Measurements from ENCODE around the gene FBXL15. TPM values are rescaled to one million over a fixed set of nuclear protein-coding genes. Genes with fewer than 3 reads are reported as not detected.

Gene FBXL15
- total RNA-seq, 2 donors from 2014 or later, result 9.7 to 11.4 TPM

DNA sequence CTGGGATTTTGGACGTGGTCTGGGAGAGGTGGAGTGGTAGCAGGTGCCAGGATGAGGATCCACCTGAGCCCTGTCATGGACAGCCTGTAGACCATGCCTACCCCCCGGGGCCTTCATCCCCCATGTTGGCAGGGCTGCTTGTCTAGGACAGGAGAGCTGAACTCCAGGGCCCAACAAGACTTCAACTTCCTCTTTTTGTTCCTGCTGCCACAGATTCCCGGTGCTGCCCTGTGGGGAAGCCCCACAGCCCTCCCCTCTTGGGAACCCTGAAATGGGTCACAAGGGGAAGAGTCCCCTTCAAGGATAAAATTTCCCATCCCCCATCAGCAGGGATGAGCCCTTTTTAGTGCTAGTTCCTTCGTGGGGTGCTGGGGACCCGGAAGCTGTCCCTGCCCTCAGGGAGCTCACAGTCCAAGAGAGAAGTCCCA, 13.0 kb downstream of the FBXL15 start:
- TF ChIP-seq, protein P1, sequence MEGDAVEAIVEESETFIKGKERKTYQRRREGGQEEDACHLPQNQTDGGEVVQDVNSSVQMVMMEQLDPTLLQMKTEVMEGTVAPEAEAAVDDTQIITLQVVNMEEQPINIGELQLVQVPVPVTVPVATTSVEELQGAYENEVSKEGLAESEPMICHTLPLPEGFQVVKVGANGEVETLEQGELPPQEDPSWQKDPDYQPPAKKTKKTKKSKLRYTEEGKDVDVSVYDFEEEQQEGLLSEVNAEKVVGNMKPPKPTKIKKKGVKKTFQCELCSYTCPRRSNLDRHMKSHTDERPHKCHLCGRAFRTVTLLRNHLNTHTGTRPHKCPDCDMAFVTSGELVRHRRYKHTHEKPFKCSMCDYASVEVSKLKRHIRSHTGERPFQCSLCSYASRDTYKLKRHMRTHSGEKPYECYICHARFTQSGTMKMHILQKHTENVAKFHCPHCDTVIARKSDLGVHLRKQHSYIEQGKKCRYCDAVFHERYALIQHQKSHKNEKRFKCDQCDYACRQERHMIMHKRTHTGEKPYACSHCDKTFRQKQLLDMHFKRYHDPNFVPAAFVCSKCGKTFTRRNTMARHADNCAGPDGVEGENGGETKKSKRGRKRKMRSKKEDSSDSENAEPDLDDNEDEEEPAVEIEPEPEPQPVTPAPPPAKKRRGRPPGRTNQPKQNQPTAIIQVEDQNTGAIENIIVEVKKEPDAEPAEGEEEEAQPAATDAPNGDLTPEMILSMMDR (conservative IDR thresholded peaks at IDR 0.05), result no peak
- Histone ChIP-seq H3K27ac (ENCODE audit: low read depth, low read length) (no peak overlapping the region), H3K4me1 (ENCODE audit: control insufficient read depth, insufficient read depth, low read length) (peaks cover 9% of the 10 kb centered on the region), H3K36me3 (ENCODE audit: control insufficient read depth, insufficient read depth, low read length) (peaks cover 4% of the 10 kb centered on the region), H3K9ac (ENCODE audit: extremely low read depth, low read length, poor library complexity, severe bottlenecking) (no peak overlapping the region), H3K4me3 (ENCODE audit: low read length) (no peak overlapping the region), H3K9me3 (ENCODE audit: control insufficient read depth, low read length) (no peaks in the 10 kb centered on the region), H3K27me3 (ENCODE audit: control insufficient read depth, insufficient read depth, low read length, poor library complexity, severe bottlenecking) (peaks cover 32% of the 10 kb centered on the region)
- no peak for DNase-seq
- peaks cover 54% of the 10 kb centered on the region for H3K27me3 Mint-ChIP-seq (ENCODE audit: insufficient read depth)
- H3K27ac Mint-ChIP-seq, result no peak overlapping the region
- H3K36me3 Mint-ChIP-seq (ENCODE audit: low read depth), result peaks cover 2% of the 10 kb centered on the region
- peaks cover 16% of the 10 kb centered on the region for H3K4me1 Mint-ChIP-seq
- H3K9me3 Mint-ChIP-seq, result no peaks in the 10 kb centered on the region
- 77 to 82% methylated on average over 5 of the region's 5 CpGs for WGBS, 2 experiments (ENCODE audit: insufficient coverage in 1 of 2, insufficient read length in 1 of 2)
- H3K4me3 Mint-ChIP-seq, result peak overlapping the region; percentile 88

DNA sequence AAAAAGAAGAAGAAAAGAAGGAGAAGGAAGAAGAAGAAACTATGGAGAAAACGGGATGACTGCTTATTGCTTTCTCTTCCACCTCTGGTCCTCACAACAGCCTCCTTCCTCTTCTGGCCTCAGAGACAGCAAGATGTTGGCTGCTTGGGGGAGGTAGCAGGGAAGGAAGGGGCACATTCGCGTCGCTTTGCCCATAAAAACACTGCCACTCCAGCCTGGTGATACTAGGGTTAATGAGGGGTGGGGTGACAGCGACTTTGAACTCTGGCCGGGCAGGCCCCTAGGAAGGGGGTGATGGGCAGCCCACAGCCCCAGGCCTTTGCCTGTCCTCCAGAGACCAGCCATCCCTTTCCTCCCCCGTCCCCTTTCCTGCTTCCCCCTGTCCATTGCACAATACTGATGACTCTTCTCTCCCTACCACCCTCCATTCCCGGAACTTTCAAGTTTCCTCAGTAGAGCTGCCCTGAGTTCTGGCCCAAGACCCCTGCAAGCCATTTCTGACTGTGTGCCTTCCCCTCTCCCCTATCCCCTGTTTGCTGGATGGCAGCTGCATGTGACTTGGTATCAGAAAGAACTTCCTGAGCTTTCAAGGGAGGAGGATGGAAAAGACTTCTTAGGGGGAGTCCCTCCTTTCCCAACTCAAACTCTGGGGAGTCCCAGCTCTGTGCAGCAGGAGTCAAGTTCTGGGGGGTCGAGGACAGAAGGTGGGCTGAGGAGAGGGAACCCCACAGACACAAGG, 13.9 kb downstream of the FBXL15 start:
- peaks cover 32% of the 10 kb centered on the region for H3K27me3 ChIP-seq (ENCODE audit: control insufficient read depth, insufficient read depth, low read length, poor library complexity, severe bottlenecking)
- no peaks in the 10 kb centered on the region for H3K9me3 ChIP-seq (ENCODE audit: control insufficient read depth, low read length)
- no peak overlapping the region for H3K27ac Mint-ChIP-seq
- no peak for DNase-seq
- 35% methylated on average over 9 of the region's 9 CpGs; no CpG with 5 or more reads in 1 of the 2 experiments for WGBS, 2 experiments (ENCODE audit: insufficient coverage in 1 of 2, insufficient read length in 1 of 2)
- TF ChIP-seq, protein P1 (conservative IDR thresholded peaks at IDR 0.05), result no peak
- peaks cover 16% of the 10 kb centered on the region for H3K4me1 Mint-ChIP-seq
- no peaks in the 10 kb centered on the region for H3K9me3 Mint-ChIP-seq
- no peak overlapping the region for H3K9ac ChIP-seq (ENCODE audit: extremely low read depth, low read length, poor library complexity, severe bottlenecking)
- peaks cover 54% of the 10 kb centered on the region for H3K27me3 Mint-ChIP-seq (ENCODE audit: insufficient read depth)
- H3K36me3 Mint-ChIP-seq (ENCODE audit: low read depth), result peaks cover 2% of the 10 kb centered on the region
- H3K36me3 ChIP-seq (ENCODE audit: control insufficient read depth, insufficient read depth, low read length), result peaks cover 4% of the 10 kb centered on the region
- H3K4me1 ChIP-seq (ENCODE audit: control insufficient read depth, insufficient read depth, low read length), result peaks cover 9% of the 10 kb centered on the region
- no peak overlapping the region for H3K4me3 ChIP-seq (ENCODE audit: low read length)
- no peak overlapping the region for H3K4me3 Mint-ChIP-seq
- H3K27ac ChIP-seq (ENCODE audit: low read depth, low read length), result no peak overlapping the region

DNA sequence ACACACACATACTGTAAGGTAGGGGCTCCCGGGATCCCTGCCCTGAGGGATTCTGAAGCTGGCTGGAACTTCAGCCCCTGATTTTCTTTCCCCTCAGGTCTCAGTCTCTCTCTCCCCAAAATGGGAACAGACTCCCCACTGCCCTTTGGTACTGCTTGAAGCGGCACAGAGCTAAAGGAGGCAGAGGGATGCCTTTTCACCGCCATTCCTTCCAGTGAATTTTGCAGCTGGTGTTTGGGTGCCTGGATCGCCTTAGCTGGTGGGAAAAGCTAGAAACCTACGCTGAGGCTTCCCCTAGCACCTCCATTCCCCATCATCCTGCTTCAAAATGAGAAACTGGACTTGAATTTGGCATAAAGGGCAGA, 14.5 kb downstream of the FBXL15 start:
- Histone ChIP-seq H3K9ac (ENCODE audit: extremely low read depth, low read length, poor library complexity, severe bottlenecking) (no peak overlapping the region), H3K36me3 (ENCODE audit: control insufficient read depth, insufficient read depth, low read length) (peaks cover 4% of the 10 kb centered on the region), H3K4me1 (ENCODE audit: control insufficient read depth, insufficient read depth, low read length) (peaks cover 9% of the 10 kb centered on the region), H3K27ac (ENCODE audit: low read depth, low read length) (no peak overlapping the region), H3K4me3 (ENCODE audit: low read length) (no peak overlapping the region), H3K27me3 (ENCODE audit: control insufficient read depth, insufficient read depth, low read length, poor library complexity, severe bottlenecking) (peaks cover 32% of the 10 kb centered on the region), H3K9me3 (ENCODE audit: control insufficient read depth, low read length) (no peaks in the 10 kb centered on the region)
- Mint-ChIP-seq H3K9me3 (no peaks in the 10 kb centered on the region), H3K36me3 (ENCODE audit: low read depth) (peaks cover 2% of the 10 kb centered on the region), H3K4me1 (peaks cover 16% of the 10 kb centered on the region), H3K27me3 (ENCODE audit: insufficient read depth) (peaks cover 54% of the 10 kb centered on the region), H3K4me3 (peak overlapping the region; percentile 38), H3K27ac (peak overlapping the region; percentile 58)
- DNase-seq, result no peak
- 29 to 48% methylated on average over 3 to 5 of the region's 5 CpGs for WGBS, 2 experiments (ENCODE audit: insufficient coverage in 1 of 2, insufficient read length in 1 of 2)
- TF ChIP-seq, protein P1 (conservative IDR thresholded peaks at IDR 0.05), result no peak
